Right atrium auricular region (tissue), 2 donors: Measurements from ENCODE around the gene SH2D5. TPM values are rescaled to one million over a fixed set of nuclear protein-coding genes. Genes with fewer than 3 reads are reported as not detected.

ENCODE experiments used
- DNase-seq: peaks from one replicate; pipeline ENCODE4 v3.0.0-alpha.2; 2019; ENCODE audit warnings: low spot score
- H3K27ac ChIP-seq, 2 donors: fragments of 200-600 bp; sonication (generic); 1 replicate in 1 of 2; 2 replicates in 1 of 2; pipeline ENCODE4 v1.5.1; 2016 to 2019
- H3K27me3 ChIP-seq, 2 donors: fragments of 200-600 bp; sonication (generic); one replicate each; pipeline versions ENCODE4 v1.5.1 to v1.6.0; 2017 to 2019
- H3K36me3 ChIP-seq: fragments of 200-600 bp; sonication (generic); one replicate; pipeline ENCODE4 v1.5.1; 2016
- H3K4me1 ChIP-seq, 2 donors: fragments of 200-600 bp; sonication (generic); one replicate each; pipeline versions ENCODE4 v1.5.1 to v1.6.0; 2017 to 2019
- H3K4me3 ChIP-seq, 2 donors: fragments of 200-600 bp; sonication (generic); 1 replicate in 1 of 2; 2 replicates in 1 of 2; pipeline ENCODE4 v1.5.1; 2017 to 2019; ENCODE audit warnings: mild to moderate bottlenecking in 1 of 2, moderate library complexity in 1 of 2
- H3K9me3 ChIP-seq, 2 donors: fragments of 200-600 bp; sonication (generic); one replicate each; pipeline ENCODE4 v1.5.1; 2019
- total RNA-seq, 2 donors: library from RNA; depleted of rRNA; stranded (reverse); fragments of >200 nt; gene quantifications; one replicate each; pipeline ENCODE4 v1.1.0, GENCODE V29; 2016
- TF ChIP-seq, protein P1 (sequence below), 2 donors: fragments of 200-600 bp; sonication (generic); IDR thresholded peaks; one replicate each; pipeline ENCODE4 v1.5.1; 2019; ENCODE audit warnings: antibody characterized with exemption in 2 of 2

Gene SH2D5
- total RNA-seq, 2 donors from 2014 or later = 0.63 TPM; not detected in 1

DNA sequence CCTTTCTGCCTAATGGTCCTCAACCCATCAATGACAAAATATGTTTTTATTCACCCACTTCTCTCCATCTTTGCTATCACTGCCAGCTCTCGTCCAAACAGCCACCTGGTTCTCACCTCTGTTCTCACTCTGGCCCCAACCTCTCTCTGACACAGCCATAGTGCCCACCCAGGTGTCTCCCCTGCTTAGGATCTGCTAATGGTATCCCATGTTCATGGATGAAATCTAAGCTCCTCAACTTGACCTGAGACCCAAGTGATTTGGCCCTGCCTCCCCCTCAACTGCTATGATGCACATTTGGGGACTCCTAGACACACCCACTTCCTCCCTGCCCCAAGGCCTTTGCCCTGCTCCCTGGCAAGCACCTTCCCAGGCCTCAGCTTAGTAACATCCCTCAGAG, 40.6 kb downstream of the SH2D5 start:
- no peaks in the 10 kb centered on the region for H3K27me3 ChIP-seq
- H3K36me3 ChIP-seq = no peaks in the 10 kb centered on the region
- DNase-seq = no peak
- TF ChIP-seq, protein P1, sequence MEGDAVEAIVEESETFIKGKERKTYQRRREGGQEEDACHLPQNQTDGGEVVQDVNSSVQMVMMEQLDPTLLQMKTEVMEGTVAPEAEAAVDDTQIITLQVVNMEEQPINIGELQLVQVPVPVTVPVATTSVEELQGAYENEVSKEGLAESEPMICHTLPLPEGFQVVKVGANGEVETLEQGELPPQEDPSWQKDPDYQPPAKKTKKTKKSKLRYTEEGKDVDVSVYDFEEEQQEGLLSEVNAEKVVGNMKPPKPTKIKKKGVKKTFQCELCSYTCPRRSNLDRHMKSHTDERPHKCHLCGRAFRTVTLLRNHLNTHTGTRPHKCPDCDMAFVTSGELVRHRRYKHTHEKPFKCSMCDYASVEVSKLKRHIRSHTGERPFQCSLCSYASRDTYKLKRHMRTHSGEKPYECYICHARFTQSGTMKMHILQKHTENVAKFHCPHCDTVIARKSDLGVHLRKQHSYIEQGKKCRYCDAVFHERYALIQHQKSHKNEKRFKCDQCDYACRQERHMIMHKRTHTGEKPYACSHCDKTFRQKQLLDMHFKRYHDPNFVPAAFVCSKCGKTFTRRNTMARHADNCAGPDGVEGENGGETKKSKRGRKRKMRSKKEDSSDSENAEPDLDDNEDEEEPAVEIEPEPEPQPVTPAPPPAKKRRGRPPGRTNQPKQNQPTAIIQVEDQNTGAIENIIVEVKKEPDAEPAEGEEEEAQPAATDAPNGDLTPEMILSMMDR (IDR thresholded peaks at IDR 0.05) = no peak
- H3K27ac ChIP-seq = no peak overlapping the region
- no peaks in the 10 kb centered on the region for H3K9me3 ChIP-seq
- peaks cover 0 to 8% of the 10 kb centered on the region in 2 donors for H3K4me1 ChIP-seq
- no peak overlapping the region for H3K4me3 ChIP-seq

DNA sequence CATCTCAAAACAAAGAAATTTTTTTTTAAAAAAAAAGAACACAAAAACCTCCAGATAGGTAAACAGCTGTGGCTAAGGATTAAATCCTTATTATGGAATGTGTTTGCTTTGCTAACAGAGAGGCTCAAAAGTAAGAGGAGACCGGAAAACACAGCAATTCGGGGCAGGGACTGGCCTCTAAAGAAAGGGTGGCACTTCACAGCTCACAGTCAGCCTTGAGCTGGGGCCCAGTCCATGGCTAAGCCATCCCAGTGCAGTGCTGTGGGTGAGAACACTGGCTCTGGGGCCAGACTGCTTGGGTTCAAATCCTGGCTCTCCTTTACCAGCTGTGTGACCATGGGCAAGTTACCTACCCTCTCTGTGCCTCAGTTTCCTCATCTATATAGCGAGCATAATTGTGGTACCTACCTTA, 42.9 kb downstream of the SH2D5 start:
- TF ChIP-seq, protein P1 (IDR thresholded peaks at IDR 0.05) = no peak
- DNase-seq = no peak
- Histone ChIP-seq H3K27me3 (no peaks in the 10 kb centered on the region), H3K36me3 (no peaks in the 10 kb centered on the region), H3K27ac (no peak overlapping the region), H3K4me3 (no peak overlapping the region), H3K4me1 (peaks cover 0 to 15% of the 10 kb centered on the region in 2 donors), H3K9me3 (no peaks in the 10 kb centered on the region)

DNA sequence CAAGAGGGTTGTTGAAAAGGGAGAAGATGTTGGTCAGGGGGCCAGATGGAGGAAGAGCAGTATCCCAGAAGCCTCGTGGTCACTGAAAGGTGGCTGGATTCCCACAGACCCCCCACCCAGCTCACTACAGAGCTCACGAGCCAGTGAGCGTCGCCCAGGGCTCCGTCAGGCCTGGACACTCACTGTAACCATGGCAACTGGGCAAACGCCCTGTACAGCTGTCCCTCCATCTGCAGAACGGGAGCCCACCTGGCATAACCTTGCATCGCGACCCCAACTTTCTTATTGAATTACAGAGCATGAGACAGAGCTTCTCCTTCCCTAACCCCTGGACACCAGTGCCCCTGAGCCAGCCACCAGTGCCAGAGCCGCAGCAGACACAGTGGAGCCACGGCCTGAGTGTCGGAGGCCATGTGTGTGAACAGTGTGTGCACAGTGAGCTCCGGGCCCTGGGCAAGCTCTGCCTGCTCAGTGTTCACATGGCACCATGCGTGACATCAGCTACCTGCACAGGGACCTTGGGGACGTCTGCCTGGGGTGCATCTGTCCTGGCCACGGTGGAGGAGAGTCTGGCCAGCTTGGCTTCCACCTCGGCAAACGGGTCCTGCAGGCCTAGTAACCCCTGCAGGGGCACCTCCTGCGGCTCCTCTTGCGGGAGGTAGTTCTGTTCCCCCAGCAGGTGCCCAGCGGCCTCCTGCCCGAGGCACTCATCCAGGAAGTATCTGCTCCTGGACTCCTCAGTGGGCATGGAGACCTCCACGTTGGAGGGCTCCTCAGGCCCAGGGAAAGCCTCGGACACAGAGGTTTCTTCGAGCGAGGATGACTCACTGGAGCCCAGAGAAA, 45.4 kb downstream of the SH2D5 start:
- Histone ChIP-seq H3K27me3 (no peaks in the 10 kb centered on the region), H3K27ac (no peak overlapping the region), H3K9me3 (no peaks in the 10 kb centered on the region), H3K36me3 (no peaks in the 10 kb centered on the region), H3K4me3 (no peak overlapping the region), H3K4me1 (peaks cover 0 to 20% of the 10 kb centered on the region in 2 donors)
- TF ChIP-seq, protein P1 (IDR thresholded peaks at IDR 0.05) = no peak
- DNase-seq = no peak

DNA sequence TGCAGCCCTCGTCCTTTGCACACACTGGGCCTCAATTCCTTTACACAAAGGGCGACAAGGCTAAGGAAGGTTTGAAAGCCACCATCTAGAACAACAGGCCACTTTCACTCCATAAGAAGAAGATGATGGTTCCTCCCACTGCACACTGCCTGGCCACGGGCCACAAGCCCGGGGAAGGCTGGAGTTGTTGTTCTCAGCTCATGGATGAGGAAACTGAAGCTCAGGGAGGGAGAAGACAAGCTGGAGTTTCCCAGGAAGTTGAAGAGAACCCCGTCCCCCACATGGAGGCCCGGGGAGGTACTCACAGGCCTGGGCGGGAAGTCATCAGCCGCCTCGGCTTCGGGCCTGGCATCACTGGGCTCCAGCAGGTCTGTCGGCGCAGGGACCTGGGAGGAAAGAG, 46.8 kb downstream of the SH2D5 start:
- H3K9me3 ChIP-seq = no peaks in the 10 kb centered on the region
- H3K27ac ChIP-seq = peak overlapping the region; percentile 80
- TF ChIP-seq, protein P1 (IDR thresholded peaks at IDR 0.05) = no peak
- H3K36me3 ChIP-seq = no peaks in the 10 kb centered on the region
- H3K27me3 ChIP-seq = no peaks in the 10 kb centered on the region
- DNase-seq = no peak
- peaks cover 0 to 21% of the 10 kb centered on the region in 2 donors for H3K4me1 ChIP-seq
- no peak overlapping the region for H3K4me3 ChIP-seq

DNA sequence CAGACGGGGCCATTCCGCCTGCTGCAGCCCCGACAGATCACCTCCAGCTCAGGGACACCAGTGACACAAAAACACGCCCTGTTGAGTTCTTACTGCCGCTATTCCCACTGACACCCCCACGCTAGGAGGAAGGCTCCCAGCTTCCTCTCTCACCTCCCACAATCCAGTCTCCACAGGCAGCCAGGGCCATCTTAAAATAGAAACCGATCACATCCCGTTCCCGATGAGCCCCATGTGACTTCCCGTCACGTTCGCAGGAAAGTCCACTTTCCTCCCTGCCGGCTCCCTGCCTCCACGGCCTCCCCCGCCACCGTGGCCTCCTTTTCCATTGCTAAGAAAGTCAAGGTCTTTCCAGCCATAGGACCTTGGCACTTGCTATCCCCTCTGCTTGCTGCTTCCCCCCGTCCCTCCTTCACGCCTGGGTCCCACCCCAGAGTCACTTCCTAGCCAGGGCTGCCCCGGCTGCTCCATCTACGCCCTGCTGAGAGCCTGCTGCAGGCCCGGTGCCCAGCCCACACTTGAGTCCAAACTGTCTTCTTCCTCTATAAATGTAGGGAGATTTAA, 47.3 kb downstream of the SH2D5 start:
- TF ChIP-seq, protein P1 (IDR thresholded peaks at IDR 0.05) = no peak
- DNase-seq = peak; percentile 61
- Histone ChIP-seq H3K27me3 (no peaks in the 10 kb centered on the region), H3K4me1 (peaks cover 0 to 21% of the 10 kb centered on the region in 2 donors), H3K27ac (peak overlapping the region; percentile 80), H3K4me3 (peak overlapping the region; percentile 30 to 44), H3K36me3 (no peaks in the 10 kb centered on the region), H3K9me3 (no peaks in the 10 kb centered on the region)
